ENCODE results near the gene IMPG2.

IMPG2 gene

DNA sequence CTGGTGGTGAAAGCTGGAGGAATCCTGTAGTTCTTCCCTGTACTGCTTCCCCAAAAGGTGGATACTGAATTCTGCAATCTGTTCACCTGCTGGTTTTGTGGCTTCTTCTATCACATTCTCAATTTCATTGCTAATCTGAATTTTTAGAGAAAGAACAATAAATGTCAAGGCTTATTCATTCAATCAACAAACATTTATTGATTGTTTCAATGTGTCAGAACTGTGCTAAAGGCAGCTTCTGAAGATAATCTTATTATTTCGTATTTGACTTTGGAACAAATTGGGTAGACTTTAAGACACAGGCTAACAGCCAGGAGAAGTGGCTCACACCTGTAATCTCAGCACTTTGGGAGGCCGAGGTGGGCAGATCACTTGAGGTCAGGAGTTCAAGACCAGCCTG, 46.8 kb downstream of the IMPG2 start:
- DNase-seq (ENCODE audit: low read depth in 2 of 2), result no peak

DNA sequence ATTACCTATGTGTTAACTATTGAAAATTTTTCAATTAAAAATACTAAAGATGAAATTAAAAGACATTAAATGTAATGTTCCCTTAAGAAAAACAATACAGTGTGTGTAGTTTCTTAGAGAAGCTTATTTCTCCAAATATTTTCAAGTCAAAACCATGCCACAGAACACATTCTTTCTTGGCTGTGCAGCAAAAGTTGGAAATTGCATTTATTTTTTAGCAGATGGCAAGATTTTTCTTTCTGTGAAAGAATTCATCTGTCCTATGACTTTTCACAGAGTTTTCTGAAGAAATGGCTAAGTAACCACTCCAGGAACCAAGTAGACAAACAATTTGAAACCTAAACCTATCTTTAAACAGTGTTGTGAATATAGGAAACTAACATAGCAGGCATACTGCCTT, 47.2 kb downstream of the IMPG2 start:
- no peak for DNase-seq (ENCODE audit: low read depth in 2 of 2)

DNA sequence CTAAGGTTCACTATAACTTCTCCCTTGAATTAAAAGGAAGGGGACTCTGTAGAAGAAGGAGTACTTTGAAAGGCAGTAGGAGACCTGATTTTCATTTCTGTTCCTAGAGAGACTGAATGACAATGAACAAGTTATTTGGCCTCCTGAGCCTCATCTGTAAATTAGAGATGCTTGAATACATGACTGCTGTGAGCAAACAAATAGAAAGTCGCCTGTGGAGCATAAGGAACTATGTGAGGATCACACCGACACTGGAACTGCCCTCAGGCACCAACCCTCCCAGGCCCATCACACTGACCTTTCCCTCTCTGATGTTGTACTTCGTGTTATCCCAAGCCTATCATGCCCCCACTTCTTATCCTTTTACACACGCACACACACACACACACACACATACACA, 48.6 kb downstream of the IMPG2 start:
- DNase-seq (ENCODE audit: low read depth in 2 of 2), result no peak

DNA sequence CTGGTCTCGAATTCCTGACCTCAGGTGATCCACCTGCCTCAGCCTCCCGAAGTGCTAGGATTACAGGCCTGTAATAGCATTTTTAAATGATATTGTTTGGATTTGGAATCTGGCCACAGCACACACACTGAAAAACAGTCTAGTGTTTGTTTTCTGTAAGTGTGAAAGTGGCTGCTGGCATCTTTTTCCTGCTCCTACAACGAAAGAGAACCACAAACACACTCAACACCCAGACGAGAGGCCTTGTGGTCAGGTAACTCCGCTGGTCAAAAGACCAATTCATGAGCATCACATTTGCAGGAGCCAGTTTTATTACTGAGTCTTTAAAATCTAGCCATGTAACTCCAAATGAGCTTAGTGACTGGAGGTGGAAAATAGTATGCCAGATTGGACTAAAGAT, 50.2 kb downstream of the IMPG2 start:
- DNase-seq (ENCODE audit: low read depth in 2 of 2), result no peak

DNA sequence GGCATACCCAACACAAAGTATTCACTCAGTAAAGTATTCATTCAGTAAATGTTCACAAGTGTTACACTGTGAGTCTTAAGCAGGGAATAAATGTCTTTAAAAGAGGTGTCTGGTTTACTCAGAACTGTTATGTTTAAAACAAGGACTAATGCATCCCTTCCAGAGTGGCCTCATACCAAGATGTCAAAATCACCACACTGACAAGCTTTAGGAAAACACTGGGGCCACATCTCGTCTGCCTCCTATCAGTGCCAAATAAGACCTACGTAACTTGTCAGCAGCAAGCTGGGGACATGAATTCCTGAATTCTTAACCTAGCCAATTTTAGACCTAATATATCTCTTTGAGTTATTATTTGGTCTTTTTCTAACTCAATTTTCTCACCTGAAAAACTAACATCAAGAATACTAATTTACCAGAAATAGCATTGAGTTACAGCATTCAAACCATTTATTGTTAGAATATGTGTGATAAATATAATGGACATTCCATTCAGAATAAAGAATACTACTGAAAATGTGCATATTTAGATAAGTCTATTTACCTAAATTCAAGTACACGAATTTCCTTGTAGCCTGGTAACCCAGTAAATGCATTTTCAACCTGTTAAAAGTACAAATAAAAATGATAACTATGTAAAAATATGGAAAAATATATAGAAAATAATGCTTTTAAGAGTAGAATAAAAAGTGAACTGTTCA, 51.3 kb downstream of the IMPG2 start:
- DNase-seq (ENCODE audit: low read depth in 2 of 2), result no peak

DNA sequence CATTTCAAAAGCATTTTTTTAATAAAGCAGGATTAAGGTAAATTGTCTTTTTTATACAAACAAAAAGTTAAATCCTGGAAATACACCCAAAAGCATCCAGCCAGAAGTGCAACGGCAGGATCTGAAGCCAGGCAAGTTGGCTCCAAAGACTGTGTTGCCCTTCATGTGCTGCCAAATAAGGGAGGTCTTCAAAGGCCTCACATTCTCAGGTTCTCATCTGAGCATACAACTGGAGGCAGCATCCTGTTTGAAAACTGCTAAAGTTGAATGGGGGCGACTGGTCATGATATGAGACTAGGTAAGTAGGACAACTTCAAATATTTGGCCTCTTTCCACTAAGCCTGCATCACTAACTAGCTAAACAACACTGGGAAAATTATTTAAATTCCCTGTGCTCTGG, 52.2 kb downstream of the IMPG2 start:
- no peak for DNase-seq (ENCODE audit: low read depth in 2 of 2)

DNA sequence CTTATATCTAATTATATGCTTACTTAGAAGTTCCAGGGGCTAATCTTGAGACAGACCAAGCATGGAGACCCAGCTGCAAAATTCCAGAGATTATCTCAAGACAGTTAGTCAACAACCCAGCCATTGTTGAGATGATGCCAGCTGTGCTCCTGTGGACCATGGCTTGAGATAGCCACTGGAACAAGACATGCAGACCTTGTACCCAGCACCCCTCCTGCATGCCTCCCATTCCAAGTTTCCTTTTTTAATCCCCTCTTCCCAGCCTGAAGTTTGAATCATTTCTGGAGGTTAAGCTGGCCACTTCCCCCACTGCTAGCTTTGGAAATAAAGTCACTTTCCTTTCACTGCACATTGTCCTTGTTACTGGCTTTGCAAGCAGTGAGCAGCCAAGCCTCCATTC, 53.8 kb downstream of the IMPG2 start:
- DNase-seq (ENCODE audit: low read depth in 2 of 2), result no peak

DNA sequence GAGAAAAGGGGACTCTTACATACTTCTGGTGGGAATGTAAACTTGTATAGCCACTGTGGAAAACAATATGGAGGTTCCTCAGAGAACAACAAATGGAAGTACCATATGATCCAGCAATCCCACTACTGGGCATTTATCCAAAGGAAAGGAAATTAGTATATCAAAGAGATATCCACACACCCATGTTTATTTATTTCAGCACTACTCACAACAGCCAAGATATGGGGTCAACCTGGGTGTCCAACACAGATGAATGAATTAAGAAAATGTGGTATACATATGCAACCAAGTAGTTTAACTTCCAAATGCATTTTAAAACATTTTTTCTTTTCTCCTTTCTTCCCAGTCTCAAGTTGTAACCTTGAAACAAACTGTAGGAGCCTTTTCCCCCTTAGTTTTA, 54.3 kb downstream of the IMPG2 start:
- no peak for DNase-seq (ENCODE audit: low read depth in 2 of 2)

DNA sequence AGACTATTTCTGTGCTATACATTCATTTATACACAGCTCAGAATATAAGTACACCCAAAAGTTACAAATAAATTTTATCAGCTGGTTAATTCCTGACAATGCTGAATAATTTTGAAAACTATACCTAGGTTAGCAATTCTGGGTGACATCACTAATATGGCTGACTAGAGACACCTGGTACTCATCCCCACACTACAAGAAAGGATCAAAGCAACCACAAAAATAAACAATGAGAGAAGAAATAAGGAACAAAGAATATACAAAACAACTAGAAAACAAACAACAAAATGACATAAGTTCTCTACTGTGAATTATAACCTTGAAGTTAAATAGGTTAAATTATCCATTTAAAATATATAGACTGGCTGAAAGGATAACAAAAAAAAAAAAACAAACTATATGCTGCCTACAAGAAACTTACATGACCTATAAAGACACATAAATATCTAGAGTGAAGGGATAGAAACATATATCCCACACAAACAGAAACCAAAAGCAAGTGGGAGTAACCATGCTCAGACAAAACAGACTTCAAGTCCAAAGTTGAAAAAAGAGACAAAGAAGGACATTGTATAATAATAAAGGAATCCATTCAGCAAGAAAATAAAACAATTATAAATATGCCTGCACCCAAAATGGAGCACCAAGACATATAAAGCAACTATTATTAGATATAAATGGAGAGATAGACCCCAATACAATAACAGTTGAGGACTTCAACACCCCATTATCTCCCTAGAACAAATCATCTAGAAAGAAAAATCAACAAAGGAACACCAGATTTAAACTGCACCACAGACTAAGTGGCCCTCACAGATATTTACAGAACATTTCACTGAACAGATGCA, 57.8 kb downstream of the IMPG2 start:
- no peak for DNase-seq (ENCODE audit: low read depth in 2 of 2)

DNA sequence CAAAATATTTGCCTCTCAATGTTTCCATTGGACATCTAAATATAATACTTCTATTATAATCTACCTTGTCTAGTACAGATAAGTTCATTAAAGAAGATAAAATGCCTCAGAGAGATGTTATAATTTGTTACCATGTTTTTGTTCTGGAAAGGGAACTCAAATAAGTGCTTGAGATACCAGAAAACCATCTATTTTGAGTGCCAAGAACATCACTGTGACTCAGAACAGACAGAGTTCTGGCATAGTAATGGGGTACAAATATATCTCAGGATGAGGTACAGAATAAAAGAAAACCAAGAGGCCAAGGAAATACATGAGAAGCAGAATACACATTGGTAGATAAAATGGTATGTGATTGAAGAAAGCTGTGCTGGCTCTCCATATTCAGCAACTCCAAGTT, 58.9 kb downstream of the IMPG2 start:
- no peak for DNase-seq (ENCODE audit: low read depth in 2 of 2)

DNA sequence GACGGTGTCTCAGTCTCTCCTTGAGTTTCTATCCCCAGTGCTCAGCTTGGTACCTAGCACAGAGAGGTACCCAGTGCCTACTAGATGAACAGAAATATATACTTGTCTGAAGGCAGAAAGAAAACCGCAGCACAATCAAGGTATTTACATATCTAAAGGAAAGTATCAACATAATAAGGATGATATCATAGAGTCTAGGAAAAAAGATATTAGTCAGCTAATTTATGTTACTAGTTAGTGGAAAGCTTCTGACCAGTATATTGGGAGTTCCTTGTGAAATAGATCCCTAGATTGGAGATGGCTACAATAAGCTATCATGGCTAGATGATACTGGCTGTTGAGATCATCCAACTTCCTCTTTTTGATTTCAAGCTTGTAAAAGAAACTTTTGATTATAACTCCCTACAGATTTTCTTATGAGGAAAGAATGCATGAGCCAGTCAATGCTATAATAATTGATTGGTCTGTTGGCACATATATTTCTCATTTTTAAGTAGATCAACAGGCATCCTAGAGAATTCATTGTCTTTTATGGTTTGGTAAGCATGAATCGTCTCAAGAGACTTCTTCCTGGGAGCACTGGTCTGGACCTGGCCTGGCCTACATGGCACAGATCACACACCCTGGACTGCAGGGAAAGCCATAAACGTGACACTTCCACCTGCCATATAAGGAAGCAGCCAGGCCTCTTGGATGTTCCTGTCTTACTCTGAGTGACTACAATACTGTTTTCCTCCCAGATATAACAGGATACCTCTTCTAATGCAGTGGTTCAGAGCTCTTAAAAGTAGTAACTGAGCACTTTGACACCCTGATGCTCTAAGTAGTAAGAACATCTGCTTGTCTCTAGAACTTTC, 60.7 kb downstream of the IMPG2 start:
- DNase-seq (ENCODE audit: low read depth in 2 of 2), result no peak

DNA sequence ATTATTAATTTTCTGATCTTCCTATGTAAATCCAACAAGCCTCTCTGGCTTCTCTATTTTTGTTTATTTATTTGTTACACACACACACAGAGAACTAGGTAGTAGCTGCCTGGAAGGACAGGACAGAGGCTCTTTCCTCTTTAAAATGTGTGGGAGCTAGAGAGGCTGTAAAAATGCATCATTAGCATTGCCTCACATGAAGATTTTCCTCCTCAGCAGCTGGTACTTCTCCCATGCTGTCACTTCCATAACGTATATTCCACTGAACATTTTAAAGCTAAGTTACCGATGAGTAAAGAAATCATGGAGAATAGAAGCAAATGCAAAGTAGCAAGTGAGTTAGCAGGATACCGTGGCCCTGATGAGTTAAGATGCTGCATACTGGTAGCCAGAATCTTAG, 63.9 kb downstream of the IMPG2 start:
- DNase-seq (ENCODE audit: low read depth in 2 of 2), result no peak

DNA sequence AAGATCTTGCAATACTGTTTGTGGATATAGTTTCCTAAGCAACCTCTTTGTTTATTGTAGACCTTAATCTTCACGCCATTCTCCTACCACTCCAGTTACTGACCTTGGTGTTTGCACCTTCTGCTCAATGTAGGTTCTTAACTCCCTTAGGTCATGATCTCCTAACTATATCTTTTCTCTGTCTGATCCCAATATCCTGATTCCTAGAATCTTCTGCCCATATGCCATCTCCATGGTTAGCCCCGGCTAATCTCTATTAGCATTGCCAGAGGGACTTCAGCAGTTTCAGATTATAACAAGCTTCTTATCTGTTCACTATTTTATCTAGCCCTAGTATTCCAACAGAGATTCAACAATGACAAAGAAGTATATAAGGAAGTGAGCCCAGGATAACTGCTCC, 64.9 kb downstream of the IMPG2 start:
- DNase-seq (ENCODE audit: low read depth in 2 of 2), result no peak

DNA sequence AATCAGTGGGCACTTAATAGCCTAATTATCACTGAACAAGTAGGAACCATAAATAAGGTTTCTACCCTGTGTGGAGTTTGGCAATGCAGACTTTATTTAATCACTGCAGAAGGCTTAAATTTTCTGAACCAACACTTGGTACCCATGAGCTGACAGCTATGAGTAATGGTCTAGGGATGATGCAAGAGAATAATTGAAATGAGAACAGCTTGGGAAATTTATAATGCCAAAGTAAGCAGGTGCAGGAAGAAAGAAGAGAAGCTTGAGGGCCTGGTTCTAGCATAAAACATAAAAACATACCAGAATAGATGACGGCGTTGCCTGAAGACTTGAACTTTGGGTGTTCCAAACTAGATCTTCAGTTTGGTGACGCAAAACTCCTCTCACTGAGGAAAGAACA, 67.0 kb downstream of the IMPG2 start:
- DNase-seq (ENCODE audit: low read depth in 2 of 2), result no peak

DNA sequence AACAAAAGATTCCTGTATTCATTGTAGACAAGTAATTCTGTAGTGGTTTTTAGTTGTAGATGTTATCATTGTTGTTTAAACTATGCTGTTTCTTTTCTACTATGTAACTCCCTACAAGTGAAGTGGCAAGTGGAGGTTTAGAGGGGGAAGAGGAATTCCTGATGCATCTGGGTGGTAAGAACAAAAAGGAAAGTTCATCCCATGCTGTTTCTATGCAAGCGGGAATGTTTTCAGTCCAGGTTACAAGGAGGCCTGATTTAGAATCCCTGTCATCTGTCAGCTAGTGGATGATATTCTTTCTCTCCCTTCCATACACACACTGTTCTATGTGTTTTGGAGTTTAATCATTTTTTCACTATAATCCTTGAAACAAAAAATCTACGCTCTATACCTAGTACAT, 67.4 kb downstream of the IMPG2 start:
- DNase-seq (ENCODE audit: low read depth in 2 of 2), result no peak

DNA sequence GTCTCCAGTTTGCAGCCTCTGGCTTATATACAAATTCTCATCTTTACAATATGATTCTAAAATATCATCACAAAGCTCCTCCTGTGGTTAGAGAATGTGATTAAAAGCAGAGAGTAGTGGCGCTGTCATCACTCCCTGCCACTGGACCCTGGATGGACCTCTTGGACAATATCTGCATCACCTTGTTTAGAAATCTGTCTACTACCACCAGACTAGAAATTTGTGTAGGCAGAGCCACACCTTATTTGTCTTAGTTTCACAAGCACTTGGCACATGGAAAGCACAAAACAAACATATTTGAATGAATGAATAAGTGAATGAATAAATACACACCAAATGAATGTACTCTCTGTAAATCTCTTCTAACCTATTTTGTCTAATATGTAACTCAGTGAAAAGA, 68.1 kb downstream of the IMPG2 start:
- no peak for DNase-seq (ENCODE audit: low read depth in 2 of 2)

DNA sequence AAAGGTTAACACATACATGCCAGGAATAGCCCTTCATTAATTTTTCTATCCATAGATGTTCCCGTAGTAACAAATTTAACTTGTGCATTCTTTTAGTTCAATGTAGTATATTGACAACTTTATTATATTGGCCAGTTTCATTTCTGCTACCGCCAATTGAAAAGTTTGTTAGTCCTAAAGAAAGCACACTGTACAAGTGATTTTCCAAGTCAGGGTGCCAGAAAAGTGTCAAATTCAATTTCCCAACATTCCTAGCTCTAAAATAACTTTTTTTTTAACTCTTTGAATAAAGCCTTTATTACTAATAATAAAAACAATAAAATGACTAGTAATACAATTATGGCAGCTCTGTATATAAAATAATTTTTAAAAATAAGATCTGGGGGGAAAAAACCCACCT, 68.9 kb downstream of the IMPG2 start:
- DNase-seq (ENCODE audit: low read depth in 2 of 2), result no peak

DNA sequence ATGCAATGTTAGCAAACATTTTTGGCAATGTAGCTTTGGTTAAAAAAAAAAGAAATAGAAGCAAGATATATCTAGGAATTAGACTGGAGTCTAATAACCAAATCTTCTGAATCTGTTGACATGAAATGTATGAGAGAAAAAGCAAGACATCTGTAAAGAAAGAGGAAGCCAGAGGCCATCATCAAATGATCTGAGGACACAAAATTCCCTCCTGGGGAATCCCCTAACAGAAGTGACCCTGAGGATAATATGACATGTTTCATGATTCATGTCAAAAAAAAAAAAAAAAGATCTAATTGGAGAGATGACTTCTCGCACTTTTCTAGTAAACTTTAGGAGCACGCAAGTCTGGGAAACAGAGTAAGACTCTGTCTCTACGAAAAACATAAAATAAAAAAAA, 70.9 kb downstream of the IMPG2 start:
- no peak for DNase-seq (ENCODE audit: low read depth in 2 of 2)

DNA sequence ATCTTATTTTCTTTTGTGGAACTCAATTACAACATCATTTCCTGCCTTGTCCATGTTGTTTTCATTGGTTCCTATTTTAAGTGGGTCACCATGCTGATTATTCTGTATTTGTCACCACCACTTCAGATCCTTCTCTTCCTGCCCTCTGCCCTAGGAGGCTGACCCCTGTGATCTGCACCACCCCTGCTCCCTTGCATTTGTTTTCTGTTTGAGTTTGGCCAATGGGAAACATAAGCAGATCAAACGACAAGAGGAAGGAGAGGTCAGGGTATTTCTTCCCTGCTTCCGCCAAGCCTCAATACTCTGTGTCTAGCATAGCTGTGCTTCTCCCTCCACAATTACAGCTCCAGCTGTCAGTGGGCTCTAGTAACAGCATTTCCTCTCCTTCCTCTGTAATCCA, 71.6 kb downstream of the IMPG2 start:
- DNase-seq (ENCODE audit: low read depth in 2 of 2), result no peak

DNA sequence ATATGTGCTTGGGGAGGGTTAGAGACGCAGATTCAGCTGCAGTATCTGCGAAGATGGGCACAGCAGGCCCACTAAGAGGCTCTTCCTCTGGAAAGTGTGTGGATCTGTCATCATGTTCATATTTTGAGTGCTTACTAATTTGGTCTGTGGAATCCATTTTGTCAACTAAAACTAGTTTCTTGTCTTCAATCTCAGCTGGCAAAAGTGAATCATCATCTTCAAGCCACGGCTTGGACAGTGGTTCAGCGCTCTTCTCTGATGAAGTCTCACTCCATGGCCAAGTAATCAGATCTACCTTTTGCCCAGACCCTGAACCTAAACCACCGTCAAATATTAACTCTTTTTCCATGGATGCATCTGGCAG, 76.2 kb downstream of the IMPG2 start:
- DNase-seq (ENCODE audit: low read depth in 2 of 2), result no peak

DNA sequence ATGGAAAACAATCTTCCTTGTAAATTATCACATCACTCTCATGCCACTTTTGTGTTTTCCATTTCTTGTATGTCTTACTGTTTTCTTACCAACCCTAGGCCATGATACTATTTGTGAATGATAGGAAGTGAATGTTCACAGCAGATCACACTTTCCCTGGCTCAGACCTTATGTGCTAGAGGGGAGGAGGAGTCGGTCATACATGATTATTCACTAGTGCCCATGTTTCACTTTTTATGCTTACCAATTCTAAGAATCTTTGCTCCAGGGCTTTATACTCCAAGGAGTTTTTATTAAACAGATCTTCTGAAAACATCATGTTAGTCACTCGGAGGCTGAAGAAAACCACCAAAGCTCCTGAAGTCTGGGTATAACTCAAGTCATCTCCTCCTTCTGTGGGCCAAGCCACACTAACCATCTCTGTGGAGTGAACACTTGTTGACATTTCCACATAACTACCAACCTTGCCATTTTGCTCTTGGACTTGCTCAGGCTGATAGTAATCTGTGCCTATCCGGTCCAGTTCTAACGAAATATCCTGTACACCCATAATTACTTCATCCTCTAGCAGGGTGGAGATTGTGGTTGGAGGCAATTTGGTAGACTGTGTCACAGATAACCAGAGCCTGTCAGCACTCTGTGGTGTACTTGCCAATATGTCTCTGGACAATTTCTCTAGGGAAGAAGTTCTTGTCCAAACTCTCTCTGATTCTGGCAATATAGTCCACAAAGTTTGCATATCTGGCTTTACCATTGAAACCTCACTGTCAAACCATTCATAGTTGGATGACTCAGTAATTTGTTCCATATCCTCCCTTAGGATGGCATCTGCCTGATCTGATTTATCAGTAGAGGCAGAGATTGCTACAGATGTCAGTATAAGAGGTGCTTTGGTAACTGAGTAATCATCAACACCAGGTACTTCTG, 76.8 kb downstream of the IMPG2 start:
- no peak for DNase-seq (ENCODE audit: low read depth in 2 of 2)
